HG02852 (cell line): Measurements from ENCODE around the gene SH3BGRL3.
A peak's percentile ranks its signal among the peaks of the same experiment; 100 is the strongest.
"Not testable (repeated sequence)": the region's sequence is repeated elsewhere in the genome, so short reads cannot be mapped to it uniquely, and the experiment has no call there.

Experiments used
- ATAC-seq: cut with Tn5 transposase; IDR thresholded peaks from one replicate; pipeline ENCODE4 v1.9.1; 2021; ENCODE audit warnings: mild to moderate bottlenecking, moderate library complexity; ENCODE audit not compliant: unreplicated experiment

The SH3BGRL3 gene

GRCh38 chr1:26279456-26280332, at the start of gene SH3BGRL3:
TSS of gene SH3BGRL3 (plus strand) at chr1:26280086. CDS start at chr1:26280156, 70 bp downstream.
- peak; percentile 67 for ATAC-seq

- not testable (repeated sequence) for ATAC-seq
Observed at GRCh38 chr1:26230682-26231081, 49.2 kb upstream of the SH3BGRL3 start.

DNA sequence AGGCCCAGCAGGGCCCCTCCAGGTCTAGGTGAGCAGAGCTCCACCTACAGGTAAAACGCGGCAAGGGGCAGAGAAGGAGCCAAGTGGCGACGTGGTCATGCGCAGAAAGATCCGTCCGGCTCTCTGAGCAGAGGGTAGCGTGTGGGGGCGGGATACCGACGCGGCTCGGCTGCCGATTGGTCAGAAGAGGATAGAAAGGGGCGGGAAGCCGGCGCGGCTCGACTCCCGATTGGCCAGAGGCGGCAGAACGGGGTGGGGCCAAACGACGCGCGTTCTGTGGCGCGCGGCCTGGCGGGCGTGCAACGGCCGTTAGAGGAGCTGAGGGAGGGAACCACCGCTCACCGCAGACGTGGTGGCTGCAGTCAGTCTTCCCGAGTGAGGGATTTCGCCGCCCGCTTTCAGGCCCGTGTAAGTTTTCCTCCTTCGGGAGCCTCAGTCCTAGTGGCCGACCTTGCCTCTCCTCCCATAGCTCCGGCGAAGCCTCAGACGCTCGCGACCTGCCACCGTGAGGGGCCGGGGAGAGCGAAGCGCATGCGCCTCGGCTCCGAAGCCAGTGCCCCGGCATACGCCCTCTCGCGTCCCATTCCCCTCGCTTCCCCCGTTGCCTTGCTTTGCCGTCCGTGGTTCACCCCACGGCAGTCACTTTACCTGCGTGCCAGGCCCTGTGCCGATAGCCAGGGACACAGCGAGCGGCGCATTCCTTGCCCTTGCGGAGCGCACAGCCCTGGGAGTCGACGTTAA, 45.8 kb upstream of the SH3BGRL3 start, which contains the start of gene CEP85:
CEP85 (plus strand) TSS at position 298 of the 741 bp plus-strand sequence. CDS start 5,584 bp downstream, outside the sequence.
- ATAC-seq = peak; percentile 89

DNA sequence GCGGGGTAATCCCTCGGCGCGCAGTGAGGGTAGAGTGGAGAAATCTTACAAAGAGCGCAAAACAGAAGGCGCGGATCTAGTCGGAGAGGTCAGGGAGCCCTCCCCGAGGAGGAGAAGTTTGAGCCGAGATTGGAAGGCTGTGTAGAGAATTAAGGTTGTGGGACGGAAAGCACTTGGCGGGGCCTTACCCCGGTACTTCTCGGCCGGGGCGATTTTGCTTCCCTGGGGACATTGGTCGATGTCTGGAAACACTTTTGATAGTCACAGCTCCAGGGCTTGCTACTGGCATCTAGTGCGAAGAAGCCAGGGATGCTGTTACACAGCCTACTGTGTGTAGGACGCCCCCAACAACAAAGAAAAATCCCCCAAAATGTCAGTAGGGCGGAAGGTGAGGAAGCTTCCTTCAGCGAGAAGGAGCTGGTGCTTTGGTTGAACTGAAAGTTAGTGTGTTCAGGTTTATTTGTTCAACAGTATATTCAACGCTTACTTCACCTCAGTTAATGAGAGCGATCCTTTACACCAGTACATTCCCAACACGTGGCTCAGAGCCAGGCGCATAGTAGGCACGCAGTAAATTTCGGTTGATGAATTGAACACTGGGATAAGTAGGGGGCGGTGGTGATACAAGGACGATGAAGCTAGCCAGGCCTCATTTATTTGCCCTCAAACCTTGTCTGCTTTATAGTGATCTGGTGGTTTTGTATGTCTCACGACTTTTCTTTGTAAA, 45.1 kb upstream of the SH3BGRL3 start:
- ATAC-seq = no peak

DNA sequence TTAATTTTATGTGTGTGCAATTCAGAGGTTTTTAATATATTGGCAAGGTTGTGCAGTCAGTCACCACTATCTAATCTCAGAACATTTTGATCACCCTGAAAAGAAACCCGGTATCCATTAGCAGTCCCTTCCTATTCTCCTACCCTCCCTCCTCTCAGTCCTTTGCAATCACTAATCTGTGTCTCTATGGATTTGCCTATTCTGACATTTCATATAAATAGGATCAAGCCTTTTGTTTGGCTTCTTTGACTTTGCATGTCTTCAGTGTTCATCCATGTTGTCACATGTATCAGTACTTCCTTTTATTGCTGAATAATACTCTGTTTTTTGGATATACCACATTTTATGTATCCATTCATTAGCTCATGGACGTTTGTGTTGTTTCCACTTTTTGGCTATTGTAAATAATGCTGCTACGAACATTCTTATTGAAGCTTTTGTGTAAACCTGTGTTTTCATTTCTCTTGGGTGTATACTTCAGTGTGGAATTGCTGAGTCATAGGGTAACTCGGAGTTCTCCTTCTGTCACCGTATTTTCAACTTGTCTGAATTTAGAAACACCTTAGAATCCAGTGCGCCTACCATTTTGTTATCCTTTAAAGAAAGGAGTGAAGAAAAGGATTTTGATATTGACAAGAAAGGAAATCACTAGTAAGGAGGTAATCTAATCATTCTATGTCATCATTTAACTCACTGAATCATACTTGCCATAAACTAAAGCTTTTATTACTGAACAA, 42.5 kb upstream of the SH3BGRL3 start:
- no peak for ATAC-seq

- no peak for ATAC-seq
Observed at GRCh38 chr1:26239936-26240335, 40.0 kb upstream of the SH3BGRL3 start.

- no peak for ATAC-seq
Observed at GRCh38 chr1:26252718-26253117, 27.2 kb upstream of the SH3BGRL3 start.

DNA sequence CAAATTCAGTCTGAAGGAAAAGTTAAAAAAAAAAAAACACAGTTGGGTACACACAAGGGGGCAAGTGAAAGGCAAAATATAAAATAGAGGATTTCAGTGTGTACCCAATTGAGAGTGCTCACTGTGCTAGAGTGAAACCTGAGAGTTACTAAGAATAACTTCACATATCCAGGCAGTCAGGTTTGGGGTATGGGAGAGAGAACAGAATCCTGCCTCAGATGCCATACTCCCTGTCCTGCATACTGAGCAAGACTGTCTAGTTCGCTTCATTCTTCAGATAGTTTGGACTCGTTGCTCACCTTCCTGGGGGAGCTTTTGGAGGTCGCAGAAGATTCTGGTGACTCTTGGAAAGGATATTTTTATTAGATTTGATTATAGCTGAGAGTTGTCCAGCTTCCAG, 25.5 kb upstream of the SH3BGRL3 start:
- no peak for ATAC-seq

DNA sequence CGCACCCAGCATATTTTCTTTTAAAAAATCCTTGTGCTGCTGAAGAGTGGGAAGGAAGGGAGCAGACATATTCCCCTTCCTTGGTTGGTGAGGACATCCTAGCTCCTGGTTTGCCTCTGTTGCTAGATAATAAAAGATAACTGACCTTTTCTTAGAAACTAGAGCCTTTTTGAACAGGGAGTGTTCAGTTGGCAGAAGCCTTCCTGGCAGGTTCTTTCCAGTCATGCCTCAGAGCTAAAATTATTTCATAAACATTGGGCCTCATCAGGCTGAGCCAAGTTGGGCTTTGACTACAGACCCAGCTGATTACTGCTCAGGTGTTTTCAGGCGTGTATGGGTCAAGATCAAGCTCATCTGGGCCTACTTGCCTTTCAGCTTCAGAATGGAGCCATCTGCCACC, 22.7 kb upstream of the SH3BGRL3 start:
- no peak for ATAC-seq

GRCh38 chr1:26259005-26259404, 20.9 kb upstream of the SH3BGRL3 start:
- ATAC-seq = no peak

DNA sequence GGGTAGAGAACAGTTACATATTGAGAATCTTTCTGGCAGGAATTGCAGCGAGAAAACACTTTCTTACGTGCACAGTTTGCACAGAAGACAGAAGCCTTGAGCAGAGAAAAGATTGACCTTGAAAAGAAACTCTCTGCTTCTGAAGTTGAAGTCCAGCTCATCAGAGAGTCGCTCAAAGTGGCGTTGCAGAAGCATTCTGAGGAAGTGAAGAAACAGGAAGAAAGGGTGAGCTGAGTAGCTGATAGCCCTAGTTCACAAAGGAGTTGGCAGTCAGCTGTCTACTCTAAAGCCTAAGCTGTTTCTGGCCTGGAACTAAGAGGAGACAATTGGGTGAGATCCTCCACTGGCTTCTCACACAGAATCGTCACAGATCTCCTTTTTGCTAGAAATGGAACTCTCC, 20.3 kb upstream of the SH3BGRL3 start:
- no peak for ATAC-seq

GRCh38 chr1:26263212-26263611, 16.7 kb upstream of the SH3BGRL3 start:
- no peak for ATAC-seq

GRCh38 chr1:26265405-26265804, 14.5 kb upstream of the SH3BGRL3 start:
- ATAC-seq = no peak

DNA sequence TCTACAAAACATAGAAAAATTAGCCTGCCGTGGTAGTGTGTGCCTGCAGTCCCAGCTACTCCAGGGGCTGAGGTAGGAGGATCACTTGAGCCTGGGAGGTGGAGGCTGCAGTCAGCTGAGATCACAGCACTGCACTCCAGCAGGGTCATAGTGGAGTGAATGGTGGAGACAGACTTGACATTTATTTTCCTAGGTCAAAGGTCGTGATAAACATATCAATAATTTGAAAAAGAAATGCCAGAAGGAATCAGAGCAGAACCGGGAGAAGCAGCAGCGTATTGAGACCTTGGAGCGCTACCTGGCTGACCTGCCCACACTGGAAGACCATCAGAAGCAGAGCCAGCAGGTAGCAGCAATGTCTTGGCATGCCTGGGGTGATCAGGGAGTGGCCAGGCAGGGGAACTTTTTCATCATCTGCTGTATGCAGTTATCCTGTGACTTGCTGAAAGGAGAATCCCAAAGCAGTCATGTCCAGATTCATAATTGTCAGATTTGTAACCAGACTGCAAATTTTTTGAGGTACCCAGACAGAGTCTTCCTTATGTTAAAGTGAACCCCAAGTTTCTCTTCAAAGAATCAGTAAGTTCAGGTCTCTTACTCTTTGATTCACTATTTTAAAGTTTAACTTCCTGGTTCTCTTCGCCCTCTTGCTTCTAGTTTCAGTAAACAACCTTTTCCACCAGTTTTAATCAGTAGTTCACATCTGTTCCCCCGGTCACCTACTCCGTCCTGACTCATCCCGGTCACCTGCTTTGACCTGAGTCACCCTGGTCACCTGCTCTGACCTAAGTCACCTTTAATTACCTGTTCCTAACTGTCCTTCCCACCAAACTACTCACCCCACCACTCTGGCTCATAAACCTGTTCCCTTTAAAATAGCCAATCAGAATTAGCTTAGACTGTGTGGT, 11.3 kb upstream of the SH3BGRL3 start:
- no peak for ATAC-seq

DNA sequence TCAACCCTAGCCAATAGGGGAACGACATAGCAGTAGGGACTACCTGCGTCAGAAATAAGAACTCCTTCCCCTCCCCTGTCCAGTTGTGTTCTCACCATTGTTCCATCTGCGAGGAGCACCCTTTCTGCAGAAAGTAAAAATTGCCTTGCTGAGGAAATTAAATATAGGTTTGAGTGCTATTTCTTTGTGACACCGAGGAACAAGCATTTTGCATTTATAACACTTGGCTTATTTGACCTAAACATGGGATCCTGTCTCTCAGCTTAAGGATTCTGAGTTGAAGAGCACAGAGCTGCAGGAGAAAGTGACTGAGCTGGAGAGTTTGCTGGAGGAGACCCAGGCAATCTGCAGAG, 10.7 kb upstream of the SH3BGRL3 start:
- ATAC-seq = no peak

DNA sequence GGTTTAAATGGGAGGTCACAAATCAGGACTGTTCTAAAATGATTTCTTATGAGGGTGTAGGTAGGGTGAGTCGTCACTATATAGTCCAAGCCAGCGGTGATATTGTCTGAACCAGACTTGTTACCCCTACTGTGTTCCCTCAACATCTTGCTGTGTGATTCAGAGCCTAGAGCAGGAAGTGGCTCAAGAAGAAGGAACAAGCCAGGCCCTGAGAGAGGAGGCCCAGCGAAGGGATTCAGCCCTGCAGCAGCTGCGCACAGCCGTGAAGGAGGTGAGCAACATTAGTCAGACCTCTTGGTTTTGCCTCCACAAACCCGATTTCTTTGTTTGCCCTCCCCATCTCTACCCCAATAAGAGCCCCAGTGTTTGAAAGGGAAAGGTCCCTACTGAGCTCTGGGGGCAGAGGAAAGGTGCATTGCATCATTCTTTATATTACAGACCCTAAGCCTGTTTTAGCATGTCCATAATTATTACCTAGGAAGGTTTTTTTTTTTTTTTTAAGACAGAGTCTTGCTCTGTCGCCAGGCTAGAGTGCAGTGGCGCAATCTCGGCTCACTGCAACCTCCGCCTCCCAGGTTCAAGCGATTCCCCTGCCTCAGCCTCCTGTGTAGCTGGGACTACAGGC, 5.0 kb upstream of the SH3BGRL3 start:
- no peak for ATAC-seq

GRCh38 chr1:26275580-26276431, 4.1 kb upstream of the SH3BGRL3 start:
- no peak for ATAC-seq

DNA sequence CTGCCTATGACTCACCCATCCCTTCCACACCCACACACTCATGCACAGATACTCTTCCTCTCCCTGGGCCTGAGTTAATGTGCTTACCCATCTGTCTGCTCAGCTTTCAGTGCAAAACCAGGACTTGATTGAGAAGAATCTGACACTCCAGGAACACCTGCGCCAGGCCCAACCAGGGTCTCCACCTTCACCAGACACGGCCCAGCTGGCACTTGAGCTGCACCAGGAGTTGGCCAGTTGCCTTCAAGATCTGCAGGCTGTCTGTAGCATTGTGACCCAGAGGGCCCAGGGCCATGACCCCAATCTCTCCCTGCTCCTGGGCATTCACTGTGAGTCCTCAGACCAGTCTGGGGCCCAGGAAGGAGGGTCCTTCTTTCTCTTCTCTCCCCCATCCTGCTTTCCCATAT, 3.5 kb upstream of the SH3BGRL3 start:
- ATAC-seq = no peak
